ENCODE measurements around the gene RAB17.
A peak's percentile ranks its signal among the peaks of the same experiment; 100 is the strongest.

RAB17 gene

DNA sequence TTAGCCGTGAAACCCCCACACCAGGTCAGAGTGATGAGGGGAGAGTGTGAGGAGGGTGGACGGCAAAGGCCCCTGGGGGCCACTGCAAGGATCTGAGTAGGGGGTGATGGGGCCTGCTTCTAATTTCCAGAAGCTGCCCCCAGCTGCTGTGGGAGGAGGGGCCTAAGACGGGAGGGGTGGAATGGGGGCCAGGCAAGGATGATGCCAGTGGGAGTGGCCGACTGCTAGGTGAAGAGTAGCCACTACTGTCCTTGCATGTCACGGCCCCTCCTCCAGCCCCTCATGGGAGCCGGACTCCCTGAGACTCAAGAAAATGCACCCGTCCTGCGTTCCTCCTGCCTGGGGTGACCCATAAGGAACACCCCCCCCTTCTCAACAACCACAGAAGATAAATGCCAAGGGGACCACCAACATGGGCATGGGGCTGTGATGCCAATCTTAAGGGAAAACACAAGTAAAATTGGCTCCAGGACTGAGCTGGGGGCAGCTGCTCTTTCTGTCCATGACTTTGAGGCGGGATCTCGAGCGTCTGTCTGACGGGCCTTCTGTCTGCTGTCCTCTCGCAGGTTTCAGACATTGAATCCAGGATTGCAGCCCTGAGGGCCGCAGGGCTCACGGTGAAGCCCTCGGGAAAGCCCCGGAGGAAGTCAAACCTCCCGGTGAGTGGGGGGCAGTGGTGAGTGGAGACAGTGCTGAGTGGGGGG lies 48.4 kb downstream of the RAB17 start:
- TF ChIP-seq, protein P1, sequence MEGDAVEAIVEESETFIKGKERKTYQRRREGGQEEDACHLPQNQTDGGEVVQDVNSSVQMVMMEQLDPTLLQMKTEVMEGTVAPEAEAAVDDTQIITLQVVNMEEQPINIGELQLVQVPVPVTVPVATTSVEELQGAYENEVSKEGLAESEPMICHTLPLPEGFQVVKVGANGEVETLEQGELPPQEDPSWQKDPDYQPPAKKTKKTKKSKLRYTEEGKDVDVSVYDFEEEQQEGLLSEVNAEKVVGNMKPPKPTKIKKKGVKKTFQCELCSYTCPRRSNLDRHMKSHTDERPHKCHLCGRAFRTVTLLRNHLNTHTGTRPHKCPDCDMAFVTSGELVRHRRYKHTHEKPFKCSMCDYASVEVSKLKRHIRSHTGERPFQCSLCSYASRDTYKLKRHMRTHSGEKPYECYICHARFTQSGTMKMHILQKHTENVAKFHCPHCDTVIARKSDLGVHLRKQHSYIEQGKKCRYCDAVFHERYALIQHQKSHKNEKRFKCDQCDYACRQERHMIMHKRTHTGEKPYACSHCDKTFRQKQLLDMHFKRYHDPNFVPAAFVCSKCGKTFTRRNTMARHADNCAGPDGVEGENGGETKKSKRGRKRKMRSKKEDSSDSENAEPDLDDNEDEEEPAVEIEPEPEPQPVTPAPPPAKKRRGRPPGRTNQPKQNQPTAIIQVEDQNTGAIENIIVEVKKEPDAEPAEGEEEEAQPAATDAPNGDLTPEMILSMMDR (IDR thresholded peaks at IDR 0.05; ENCODE audit: low read depth, low read length), result no peak
- DNase-seq (ENCODE audit: extremely low read depth, low read depth), result no peak

DNA sequence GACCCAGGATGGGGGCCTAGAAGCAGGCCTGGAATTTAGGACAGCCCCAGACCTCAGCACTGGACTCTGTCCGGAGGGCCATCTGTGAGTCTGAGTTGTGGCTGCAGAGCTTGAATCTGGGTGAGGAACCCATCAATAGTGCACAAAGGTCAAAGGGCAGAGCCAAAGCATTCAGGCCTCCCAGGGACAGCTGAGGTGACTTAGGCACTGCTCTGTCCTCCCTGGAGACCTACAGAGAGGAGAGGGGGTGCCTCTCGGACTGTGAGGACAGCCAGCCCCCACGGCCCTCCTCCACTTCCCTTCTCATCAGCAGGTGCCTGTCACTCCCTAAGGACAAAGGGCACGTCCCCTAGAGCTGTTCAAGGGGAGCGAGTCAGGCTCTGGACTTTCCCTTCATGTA lies 49.3 kb downstream of the RAB17 start:
- DNase-seq (ENCODE audit: extremely low read depth, low read depth), result no peak
- TF ChIP-seq, protein P1 (IDR thresholded peaks at IDR 0.05; ENCODE audit: low read depth, low read length), result no peak

DNA sequence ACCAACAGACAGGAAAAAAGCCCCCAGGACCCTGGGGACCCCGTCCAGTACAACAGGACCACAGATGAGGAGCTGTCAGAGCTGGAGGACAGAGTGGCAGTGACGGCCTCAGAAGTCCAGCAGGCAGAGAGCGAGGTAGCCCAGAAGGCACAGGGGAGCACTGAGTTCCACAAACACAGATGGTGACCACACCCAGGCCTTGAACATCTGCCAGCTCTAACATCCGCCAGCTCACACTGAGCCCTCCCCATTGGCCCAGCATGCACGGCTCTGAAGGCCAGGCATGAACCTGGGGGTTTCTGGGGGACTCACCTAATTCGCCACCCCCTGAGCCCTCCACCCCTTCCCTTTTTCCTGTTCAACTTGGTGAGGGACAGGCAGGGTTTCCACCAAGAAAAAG lies 49.7 kb downstream of the RAB17 start:
- peak; percentile 52 for DNase-seq (ENCODE audit: extremely low read depth, low read depth)
- TF ChIP-seq, protein P1 (IDR thresholded peaks at IDR 0.05; ENCODE audit: low read depth, low read length), result no peak

DNA sequence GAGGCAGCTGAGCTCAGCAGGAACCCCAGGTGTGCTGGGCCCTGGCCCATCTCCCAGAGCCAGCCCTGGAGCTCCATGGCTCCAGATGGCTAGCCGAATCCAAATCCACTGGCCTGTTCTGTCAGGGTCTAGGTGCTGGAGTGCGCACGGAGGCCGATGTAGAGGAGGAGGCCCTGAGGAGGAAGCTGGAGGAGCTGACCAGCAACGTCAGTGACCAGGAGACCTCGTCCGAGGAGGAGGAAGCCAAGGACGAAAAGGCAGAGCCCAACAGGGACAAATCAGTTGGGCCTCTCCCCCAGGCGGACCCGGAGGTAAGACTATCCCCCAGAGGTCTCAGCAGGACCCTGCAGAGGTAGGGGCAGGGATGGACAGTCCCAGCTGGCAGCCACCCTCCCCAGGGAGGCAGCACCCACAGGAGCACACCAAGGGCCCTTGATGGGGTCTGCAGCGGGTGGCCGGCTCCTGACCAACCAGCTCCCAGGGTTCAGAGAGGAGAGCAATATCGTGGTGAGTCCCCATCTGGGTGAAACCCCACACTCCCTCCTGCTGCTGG lies 50.2 kb downstream of the RAB17 start:
- TF ChIP-seq, protein P1 (IDR thresholded peaks at IDR 0.05; ENCODE audit: low read depth, low read length), result no peak

DNA sequence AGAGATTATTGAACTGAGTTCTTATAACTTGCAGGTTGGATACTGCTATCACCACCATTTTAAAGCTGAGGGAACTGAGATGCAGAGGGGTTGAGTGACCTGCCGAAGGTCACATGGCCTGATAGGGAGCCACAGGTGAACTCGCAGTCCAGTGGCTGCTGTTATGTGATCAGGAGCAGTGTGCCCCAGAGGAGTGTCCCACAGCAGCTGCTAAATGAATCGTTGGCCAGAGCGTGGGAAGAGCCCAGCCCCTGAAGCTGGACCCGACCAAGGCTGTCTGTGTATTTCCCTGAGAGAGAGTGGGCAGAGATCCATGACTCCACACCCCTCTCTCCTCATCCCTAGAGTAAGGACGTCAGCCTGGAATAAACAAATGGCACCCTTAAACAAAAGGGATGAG lies 50.9 kb downstream of the RAB17 start:
- no peak for DNase-seq (ENCODE audit: extremely low read depth, low read depth)
- TF ChIP-seq, protein P1 (IDR thresholded peaks at IDR 0.05; ENCODE audit: low read depth, low read length), result no peak

More for the DNA sequence above, 50.2 kb downstream of the RAB17 start:
- no peak for DNase-seq (ENCODE audit: extremely low read depth, low read depth)

DNA sequence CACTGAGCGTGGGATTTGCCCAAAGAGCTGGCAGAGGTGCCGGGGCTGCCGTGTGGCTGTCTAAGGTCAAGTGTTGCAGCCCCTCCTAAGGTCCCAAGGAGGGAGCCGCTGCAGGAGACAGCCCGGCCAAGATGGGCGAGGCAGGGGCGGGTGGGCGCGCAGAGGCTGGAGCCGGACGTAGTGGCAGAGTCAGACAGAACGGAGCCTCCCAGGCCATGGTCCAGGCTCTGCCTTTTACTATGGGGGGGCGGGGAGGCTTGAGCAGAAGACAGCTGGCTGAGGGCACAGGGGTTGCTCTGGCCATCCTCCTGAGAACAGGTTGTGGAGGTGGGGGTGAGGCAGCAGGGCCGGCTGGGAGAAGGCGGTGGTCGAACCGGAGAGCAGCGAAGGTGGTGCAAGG lies 51.6 kb downstream of the RAB17 start:
- TF ChIP-seq, protein P1 (IDR thresholded peaks at IDR 0.05; ENCODE audit: low read depth, low read length), result no peak

DNA sequence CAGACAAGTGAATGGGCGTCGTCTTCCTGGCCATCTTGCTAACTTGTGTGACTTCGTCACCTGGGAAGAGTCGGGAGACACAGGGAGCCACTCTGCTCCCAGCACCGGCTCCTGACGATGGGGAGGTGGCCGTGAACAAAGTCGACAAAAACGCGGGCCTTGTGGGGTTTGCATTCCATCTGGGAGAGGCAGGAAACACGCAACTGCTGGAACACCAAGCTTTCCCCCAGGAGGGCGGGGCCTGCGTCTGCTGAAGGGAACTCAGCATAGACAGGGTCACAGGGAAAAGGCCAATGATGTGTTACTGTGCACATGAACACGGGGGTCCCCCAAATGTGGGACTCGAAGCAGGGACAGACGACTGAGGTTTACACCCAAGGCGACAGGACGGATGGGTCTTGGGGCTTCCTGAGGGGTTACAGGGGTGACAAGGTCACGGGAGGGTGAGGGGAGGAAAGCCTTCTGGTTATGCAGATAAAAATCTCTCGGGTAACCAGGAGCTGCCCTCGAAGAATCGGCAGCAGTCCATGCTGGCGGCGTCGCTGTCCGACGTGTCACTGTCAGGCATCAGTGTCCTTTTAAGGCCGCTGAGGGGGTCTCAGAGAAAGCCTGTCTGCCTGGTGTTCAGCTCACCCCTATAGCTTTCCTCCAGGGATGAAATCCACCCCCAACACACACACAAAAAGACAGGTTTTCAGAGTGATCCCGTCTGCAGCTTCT lies 52.4 kb downstream of the RAB17 start:
- DNase-seq (ENCODE audit: extremely low read depth, low read depth), result no peak
- TF ChIP-seq, protein P1 (IDR thresholded peaks at IDR 0.05; ENCODE audit: low read depth, low read length), result no peak

More for the DNA sequence above, 51.6 kb downstream of the RAB17 start:
- no peak for DNase-seq (ENCODE audit: extremely low read depth, low read depth)

Data from AG09319 (cell line).